Measurements from ENCODE around the gene SERPINE1.
A peak's percentile ranks its signal among the peaks of the same experiment; 100 is the strongest.
"Not testable (repeated sequence)": the region's sequence is repeated elsewhere in the genome, so short reads cannot be mapped to it uniquely, and the experiment has no call there.

Gene SERPINE1

GRCh38 chr7:101103701-101104100, 23.2 kb upstream of the SERPINE1 start:
- not testable (repeated sequence) for FAIRE-seq

GRCh38 chr7:101104193-101104713, 22.7 kb upstream of the SERPINE1 start:
- no peak for FAIRE-seq

- no peak for FAIRE-seq
Observed at GRCh38 chr7:101104799-101105198, 22.1 kb upstream of the SERPINE1 start.

- FAIRE-seq: not testable (repeated sequence)
Observed at GRCh38 chr7:101105248-101105647, 21.7 kb upstream of the SERPINE1 start.

GRCh38 chr7:101106386-101106785, 20.5 kb upstream of the SERPINE1 start:
- FAIRE-seq: no peak

- FAIRE-seq: no peak
Observed at GRCh38 chr7:101108330-101108857, 18.5 kb upstream of the SERPINE1 start.

- no peak for FAIRE-seq
Observed at GRCh38 chr7:101108961-101109360, 17.9 kb upstream of the SERPINE1 start.

GRCh38 chr7:101109368-101109767, 17.5 kb upstream of the SERPINE1 start:
- no peak for FAIRE-seq

- no peak for FAIRE-seq
Observed at GRCh38 chr7:101111261-101111660, 15.6 kb upstream of the SERPINE1 start.

GRCh38 chr7:101112233-101112632, 14.7 kb upstream of the SERPINE1 start:
- FAIRE-seq: no peak

- not testable (repeated sequence) for FAIRE-seq
Observed at GRCh38 chr7:101113140-101113539, 13.8 kb upstream of the SERPINE1 start.

- no peak for FAIRE-seq
Observed at GRCh38 chr7:101113836-101114235, 13.1 kb upstream of the SERPINE1 start.

- no peak for FAIRE-seq
Observed at GRCh38 chr7:101114492-101114891, 12.4 kb upstream of the SERPINE1 start.

- no peak for FAIRE-seq
Observed at GRCh38 chr7:101115215-101115614, 11.7 kb upstream of the SERPINE1 start.

GRCh38 chr7:101116898-101117297, 10.0 kb upstream of the SERPINE1 start:
- FAIRE-seq: no peak

- no peak for FAIRE-seq
Observed at GRCh38 chr7:101118856-101119255, 8.0 kb upstream of the SERPINE1 start.

GRCh38 chr7:101119876-101120275, 7.0 kb upstream of the SERPINE1 start:
- no peak for FAIRE-seq

- no peak for FAIRE-seq
Observed at GRCh38 chr7:101120315-101120714, 6.6 kb upstream of the SERPINE1 start.

GRCh38 chr7:101121631-101121990, 5.3 kb upstream of the SERPINE1 start:
- not testable (repeated sequence) for FAIRE-seq

- FAIRE-seq: peak; percentile 94
Observed at GRCh38 chr7:101121991-101122932, 4.6 kb upstream of the SERPINE1 start.

- FAIRE-seq: no peak
Observed at GRCh38 chr7:101122933-101123702, 3.8 kb upstream of the SERPINE1 start.

- no peak for FAIRE-seq
Observed at GRCh38 chr7:101123703-101124068, 3.2 kb upstream of the SERPINE1 start.

- no peak for FAIRE-seq
Observed at GRCh38 chr7:101124376-101125056, 2.4 kb upstream of the SERPINE1 start.

Data from A204.1 (cell line).